ENCODE measurements around the gene ZBTB7A.

ZBTB7A gene

GRCh38 chr19:4094291-4094690, 27.6 kb upstream of the ZBTB7A start:
- no peak for DNase-seq (ENCODE audit: low spot score)

GRCh38 chr19:4093643-4094175, 27.0 kb upstream of the ZBTB7A start:
- DNase-seq (ENCODE audit: low spot score): no peak

DNA sequence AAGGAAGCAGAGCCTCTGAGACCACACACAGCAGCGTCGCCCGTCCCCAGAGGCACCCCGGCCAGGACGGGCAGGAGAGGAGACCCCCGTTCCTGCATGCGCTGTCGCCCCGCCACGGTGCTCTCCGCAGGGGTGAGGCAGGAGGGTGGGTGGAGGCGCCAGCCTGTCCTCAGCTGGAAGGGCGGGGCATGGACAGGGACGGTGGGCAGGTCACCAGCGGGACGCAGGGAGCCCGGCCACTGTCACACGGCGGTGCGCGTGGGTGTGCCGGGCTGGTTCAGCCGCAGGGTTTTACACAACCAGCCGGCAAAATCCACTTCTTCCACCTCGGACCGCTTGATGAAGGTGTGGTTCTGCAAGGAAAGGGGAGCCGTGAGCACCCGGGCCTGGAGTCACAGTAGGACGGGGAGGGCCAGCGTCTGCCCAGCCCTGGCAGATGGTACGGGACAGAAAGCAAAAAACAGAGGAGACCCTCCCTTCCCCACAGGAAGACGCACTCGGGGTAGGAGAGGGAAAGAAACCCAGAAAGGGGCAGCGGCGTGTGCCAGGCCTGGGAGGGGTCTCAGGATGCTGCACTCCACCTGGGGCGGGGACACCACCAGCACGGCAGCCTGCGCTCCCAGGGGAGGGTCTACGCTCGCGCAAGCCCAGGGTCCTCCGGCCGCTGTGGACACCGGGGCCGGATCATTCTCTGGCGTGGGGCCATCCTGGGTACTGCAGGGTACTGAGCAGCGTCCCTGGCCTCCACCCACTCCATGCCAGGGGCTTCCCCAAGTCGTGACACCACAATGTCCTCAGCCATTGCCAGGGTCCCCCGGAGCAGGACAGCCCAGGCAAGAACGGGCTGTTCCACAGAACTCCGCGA, 23.9 kb upstream of the ZBTB7A start:
- DNase-seq (ENCODE audit: low spot score): no peak

- no peak for DNase-seq (ENCODE audit: low spot score)
These were observed 23.2 kb upstream of the ZBTB7A start for GRCh38 chr19:4089946-4090345.

GRCh38 chr19:4089400-4089908, 22.8 kb upstream of the ZBTB7A start:
- peak; percentile 44 for DNase-seq (ENCODE audit: low spot score)

DNA sequence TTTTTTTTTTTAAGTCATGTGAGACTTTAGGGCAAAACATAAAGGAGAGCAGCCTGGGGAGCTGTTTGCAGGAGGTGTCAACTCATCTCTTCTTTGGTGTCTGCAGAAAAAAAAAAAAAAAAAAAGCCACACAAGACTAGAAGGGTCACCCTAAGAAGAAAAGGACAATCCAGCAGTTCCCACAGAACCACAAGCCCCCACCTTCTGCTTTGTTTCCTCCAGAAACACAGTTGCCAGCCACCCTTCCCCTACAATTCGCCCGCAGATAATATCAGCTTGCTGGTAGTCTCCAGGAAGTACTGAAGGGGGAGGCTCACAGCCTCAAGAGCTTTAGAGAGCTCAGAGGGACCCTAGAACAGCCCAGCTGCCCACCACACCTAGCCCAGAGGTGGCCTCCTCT, 22.3 kb upstream of the ZBTB7A start:
- peak; percentile 66 for DNase-seq (ENCODE audit: low spot score)

- no peak for DNase-seq (ENCODE audit: low spot score)
These were observed 21.3 kb upstream of the ZBTB7A start for GRCh38 chr19:4087787-4088679.

- DNase-seq (ENCODE audit: low spot score): no peak
These were observed 19.7 kb upstream of the ZBTB7A start for GRCh38 chr19:4086411-4086867.

DNA sequence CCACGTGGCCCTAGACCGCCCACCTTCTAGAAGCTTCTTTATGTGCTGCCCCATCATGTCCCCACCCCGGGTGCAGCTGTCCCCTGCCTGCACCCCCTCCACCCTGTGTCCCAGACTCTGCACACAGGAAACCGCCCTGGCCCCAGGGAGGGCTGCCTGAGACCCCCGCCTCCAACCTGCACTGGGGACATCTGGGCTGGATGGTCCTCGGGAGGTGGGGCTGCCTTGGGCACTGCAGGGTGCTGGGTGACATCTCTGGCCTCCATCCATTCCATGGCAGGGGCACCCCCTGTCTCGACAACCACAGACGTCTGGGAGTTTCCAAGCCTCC, 17.8 kb upstream of the ZBTB7A start:
- no peak for DNase-seq (ENCODE audit: low spot score)

DNA sequence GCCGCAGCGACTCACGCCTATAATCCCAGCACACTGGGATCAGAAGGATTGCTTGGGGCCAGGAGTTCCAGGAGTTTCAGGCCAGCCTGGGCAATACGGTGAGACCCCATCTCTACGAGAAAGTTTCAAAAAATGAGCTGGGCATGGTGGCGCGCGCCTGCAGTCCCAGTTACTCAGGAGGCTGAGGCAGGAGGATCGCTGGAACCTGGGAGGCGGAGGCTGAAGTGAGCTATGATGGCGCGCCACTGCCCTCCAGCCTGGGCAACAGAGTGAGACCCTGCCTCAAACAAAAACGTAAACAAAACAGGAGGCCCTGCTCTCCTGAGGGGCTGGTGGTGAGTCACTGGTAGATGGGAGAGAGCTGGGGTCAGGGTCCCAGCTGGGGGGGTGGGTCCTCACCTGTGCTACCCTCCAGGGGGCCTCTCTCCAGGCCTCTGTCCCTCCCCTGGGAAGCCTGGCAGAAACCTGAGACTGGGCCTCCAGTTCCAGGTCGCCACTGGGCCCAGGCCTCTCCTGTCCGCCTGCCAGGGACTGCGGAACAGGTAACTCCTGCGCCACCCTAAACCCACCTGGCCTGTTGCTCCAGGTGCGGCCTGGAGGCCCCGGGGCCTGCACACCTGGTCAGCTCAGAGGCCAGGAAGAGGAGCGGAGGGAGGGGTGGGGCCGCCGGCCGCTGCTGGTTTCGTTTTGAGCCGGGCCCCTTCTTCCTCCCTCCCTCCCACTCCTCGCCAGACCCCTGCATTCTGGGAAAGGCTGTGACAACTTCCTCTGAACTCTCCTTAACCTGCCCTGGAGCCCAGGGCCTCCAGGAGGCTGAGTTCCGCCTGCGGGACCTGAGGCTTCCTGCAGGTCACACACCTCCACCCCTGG, 17.2 kb upstream of the ZBTB7A start:
- peak; percentile 42 for DNase-seq (ENCODE audit: low spot score)

DNA sequence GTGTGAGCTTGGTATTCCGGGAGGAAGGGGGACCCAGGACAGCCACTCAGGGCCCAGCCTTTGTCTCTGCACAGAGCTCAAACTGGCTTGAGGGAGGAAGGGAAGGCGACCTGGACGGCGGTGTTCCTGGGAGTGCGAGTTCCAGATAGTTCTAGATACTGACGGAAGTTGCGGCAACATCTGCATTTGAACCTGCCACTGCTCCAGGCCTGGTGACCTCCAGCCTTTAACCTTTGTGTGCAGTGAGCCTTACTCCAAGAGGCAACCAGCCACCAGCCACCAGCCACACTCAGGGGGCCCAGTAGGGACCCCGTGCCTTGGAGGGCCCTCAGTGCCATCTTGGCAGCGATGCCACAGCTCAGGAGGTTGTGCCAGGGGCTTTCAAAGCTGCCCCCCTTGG, 15.5 kb upstream of the ZBTB7A start:
- no peak for DNase-seq (ENCODE audit: low spot score)

DNA sequence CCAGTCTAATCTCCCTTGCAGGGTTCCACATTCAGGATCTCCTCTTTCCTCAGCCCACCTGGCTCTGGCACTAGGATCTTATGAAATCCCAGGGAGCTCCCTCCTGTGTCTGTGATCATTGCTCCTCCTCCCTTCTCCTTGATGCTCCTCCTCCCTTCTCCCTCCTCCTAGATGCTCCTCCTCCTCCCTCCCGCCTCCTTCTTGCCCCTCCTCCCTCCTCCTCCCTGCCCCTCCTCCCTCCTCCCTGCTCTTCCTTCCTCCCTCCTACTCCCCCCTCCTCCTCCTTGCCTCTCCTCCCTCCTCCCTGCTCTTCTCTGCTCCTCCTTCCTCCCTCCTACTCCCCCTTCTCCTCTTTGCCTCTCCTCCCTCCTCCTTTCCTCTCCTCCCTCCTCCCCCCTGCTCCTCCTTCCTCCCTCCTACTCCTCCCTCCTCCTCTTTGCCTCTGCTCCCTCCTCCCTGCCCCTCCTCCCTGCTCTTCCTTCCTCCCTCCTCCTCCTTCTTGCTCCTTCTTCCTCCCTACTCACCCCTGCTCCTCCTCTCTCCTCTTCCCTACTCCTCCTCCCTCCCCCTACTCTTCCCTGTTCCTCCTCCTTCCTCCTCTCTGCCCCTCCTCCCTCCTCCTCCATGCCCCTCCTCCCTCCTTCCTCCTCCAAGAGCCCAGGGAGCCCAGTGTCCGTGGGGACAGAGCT, 14.9 kb upstream of the ZBTB7A start:
- no peak for DNase-seq (ENCODE audit: low spot score)

DNA sequence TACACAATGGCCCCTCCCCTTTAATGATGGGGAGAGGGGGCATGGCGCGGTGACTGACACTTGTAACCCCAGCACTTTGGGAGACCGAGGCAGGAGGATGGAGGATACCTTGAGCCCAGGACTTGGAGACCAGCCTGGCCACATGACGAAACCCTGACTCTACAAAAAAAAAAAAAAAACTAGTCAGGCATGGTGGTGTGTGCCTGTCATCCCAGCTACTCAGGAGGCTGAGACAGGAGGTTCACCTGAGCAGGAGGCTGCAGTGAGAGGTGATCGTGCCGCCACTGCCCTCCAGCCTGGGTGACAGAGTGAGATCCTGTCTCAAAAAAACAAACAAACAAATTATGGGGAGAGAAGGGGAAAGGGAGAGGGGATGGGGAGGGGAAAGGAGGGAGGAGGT, 13.8 kb upstream of the ZBTB7A start:
- no peak for DNase-seq (ENCODE audit: low spot score)

DNA sequence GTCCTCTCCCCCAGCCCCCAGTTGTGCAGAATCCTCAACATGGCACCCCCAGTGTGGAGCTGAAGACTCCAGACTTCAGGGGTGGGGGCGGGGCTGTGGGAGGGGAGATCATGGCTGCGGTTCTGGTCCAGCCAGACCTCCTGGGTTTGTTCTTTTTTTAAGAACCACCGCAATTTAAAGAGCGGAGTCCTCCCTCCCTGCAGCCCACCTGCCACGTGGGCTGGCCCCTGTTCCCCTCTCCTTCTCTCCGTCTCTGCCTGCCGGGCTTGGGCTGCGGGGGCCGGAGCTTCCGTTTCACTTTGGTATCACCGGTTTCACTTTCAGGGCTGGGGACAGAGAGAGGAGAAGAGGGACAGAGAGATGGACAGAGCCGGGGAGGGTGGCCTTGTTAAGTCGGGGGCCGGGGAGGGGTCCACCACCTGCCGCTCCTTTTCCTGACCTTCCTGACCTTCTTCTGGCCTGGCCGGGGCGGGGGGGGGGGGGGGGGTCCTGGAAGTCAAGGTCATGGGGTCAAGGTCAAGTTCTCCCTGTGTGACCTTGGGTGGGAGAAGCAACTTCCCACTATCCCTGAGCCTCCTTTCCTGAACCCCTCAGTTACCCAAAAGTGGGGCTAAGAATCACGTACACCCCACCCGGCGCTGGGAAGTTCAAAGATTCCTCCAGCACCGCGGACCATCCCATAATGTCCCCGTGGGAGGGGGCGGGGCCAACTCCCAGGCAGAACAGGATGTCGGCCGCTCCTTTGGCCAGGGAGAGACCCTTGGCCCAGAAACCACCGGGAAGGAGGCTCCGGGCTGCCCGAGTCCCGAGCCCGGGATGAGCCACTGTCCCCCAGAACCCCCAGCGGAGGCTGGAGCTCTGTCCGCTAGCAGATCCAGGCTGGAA, 11.3 kb upstream of the ZBTB7A start:
- no peak for DNase-seq (ENCODE audit: low spot score)

- DNase-seq (ENCODE audit: low spot score): no peak
These were observed 10.3 kb upstream of the ZBTB7A start for GRCh38 chr19:4077007-4077374.

- DNase-seq (ENCODE audit: low spot score): no peak
These were observed 8.7 kb upstream of the ZBTB7A start for GRCh38 chr19:4075373-4075772.

- no peak for DNase-seq (ENCODE audit: low spot score)
These were observed 4.9 kb upstream of the ZBTB7A start for GRCh38 chr19:4071610-4072009.

DNA sequence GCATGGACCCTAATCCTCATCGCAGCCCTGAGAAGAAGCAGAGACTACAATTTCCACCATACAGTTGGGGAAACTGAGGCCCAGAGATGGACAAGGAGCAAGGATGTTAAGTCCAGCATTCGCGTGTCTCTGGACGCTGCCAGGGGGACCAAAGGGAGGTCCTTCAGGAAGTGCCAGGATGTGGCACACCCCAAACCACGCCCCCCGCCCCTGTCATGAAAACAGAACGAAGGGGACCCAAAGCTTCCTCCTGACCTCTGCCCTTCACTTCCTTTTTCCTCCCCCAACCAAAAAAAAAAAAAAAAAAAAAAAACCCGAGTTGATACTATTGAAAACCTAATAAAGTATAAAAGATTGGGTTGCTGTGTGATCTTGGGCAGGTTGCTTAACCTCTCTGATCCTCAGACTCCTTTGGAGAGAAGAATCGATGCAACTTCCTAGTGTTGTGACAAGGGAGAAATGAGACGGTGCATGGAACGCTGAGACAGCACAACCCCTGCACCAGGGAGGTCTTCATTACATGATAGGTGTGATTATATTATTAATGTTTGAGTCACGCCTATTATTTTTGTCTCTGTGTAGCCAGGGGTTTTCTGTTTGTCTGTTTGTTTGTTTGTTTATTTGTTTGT, 2.7 kb upstream of the ZBTB7A start:
- DNase-seq (ENCODE audit: low spot score): peak; percentile 54

Data from CD4-positive, alpha-beta T cell treated with Interleukin-15 for 4 hours (primary cell).